ENCODE data around the gene ATXN10. TPM values are rescaled to one million over a fixed set of nuclear protein-coding genes. Genes with fewer than 3 reads are reported as not detected.
A peak's percentile ranks its signal among the peaks of the same experiment; 100 is the strongest.
"Not testable (repeated sequence)": the region's sequence is repeated elsewhere in the genome, so short reads cannot be mapped to it uniquely, and the experiment has no call there.

ATXN10 gene, protein sequence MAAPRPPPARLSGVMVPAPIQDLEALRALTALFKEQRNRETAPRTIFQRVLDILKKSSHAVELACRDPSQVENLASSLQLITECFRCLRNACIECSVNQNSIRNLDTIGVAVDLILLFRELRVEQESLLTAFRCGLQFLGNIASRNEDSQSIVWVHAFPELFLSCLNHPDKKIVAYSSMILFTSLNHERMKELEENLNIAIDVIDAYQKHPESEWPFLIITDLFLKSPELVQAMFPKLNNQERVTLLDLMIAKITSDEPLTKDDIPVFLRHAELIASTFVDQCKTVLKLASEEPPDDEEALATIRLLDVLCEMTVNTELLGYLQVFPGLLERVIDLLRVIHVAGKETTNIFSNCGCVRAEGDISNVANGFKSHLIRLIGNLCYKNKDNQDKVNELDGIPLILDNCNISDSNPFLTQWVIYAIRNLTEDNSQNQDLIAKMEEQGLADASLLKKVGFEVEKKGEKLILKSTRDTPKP
- 113 to 146 TPM (median 117 TPM) in 3 replicates for total RNA-seq
- long read RNA-seq, transcript ATXN10-201 (12 exons, 3,329 nt), result major isoform, 133 of 145 reads
- long read RNA-seq, partial matches to known transcripts, result 1 of 145 reads
- long read RNA-seq, other reads (novel, unspliced or antisense), result 11 of 145 reads

DNA sequence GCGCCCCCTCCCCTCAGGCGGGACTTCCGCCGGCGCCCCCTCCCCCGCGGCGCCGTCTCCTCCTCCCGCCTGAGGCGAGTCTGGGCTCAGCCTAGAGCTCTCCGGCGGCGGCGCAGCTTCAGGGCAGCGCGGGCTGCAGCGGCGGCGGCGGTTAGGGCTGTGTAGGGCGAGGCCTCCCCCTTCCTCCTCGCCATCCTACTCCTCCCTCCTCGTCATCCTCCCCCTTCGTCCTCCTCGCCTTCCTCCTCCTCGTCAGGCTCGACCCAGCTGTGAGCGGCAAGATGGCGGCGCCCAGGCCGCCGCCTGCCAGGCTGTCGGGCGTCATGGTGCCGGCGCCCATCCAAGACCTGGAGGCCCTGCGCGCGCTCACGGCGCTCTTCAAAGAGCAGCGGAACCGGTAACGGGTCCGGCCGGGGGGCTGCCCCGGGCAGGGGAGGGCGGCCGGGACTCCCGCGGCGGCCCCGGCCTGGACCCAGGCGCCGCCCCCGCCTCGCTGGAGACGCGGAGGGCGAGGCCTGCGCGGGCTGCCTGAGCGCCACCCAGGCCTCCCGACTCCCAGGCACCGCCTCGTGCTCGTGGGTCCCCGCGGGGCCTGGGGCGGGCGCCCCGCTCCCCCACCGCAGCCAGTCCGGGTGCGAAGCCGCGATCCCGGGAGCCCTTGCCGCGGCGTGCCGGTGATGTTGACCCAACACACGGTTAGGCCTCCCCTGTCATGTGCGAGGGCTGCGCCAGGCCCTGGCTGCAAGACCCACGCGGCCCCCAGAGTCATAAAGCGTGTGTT is at the start of gene ATXN10:
Gene ATXN10, plus strand, starts transcription at position 52 of the 781 bp plus-strand sequence. Its CDS starts 230 bp downstream, at position 282.
- DNase-seq (ENCODE audit: low spot score), result peak; percentile 94
- H3K9me3 Mint-ChIP-seq (ENCODE audit: low read depth), result no peaks in the 10 kb centered on the region
- H3K4me3 Mint-ChIP-seq (ENCODE audit: unreplicated experiment), result peak within 1 kb of the TSS; percentile 90
- H3K27me3 Mint-ChIP-seq (ENCODE audit: low read depth), result peaks cover 3% of the 10 kb centered on the region
- peak within 1 kb of the TSS; percentile 92 for H3K27ac Mint-ChIP-seq (ENCODE audit: unreplicated experiment)
- peaks cover 45% of the 10 kb centered on the region for H3K4me1 Mint-ChIP-seq (ENCODE audit: low read depth)
- H3K36me3 Mint-ChIP-seq (ENCODE audit: low read depth), result no peaks in the 10 kb centered on the region
- TF ChIP-seq, protein P1, sequence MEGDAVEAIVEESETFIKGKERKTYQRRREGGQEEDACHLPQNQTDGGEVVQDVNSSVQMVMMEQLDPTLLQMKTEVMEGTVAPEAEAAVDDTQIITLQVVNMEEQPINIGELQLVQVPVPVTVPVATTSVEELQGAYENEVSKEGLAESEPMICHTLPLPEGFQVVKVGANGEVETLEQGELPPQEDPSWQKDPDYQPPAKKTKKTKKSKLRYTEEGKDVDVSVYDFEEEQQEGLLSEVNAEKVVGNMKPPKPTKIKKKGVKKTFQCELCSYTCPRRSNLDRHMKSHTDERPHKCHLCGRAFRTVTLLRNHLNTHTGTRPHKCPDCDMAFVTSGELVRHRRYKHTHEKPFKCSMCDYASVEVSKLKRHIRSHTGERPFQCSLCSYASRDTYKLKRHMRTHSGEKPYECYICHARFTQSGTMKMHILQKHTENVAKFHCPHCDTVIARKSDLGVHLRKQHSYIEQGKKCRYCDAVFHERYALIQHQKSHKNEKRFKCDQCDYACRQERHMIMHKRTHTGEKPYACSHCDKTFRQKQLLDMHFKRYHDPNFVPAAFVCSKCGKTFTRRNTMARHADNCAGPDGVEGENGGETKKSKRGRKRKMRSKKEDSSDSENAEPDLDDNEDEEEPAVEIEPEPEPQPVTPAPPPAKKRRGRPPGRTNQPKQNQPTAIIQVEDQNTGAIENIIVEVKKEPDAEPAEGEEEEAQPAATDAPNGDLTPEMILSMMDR (IDR thresholded peaks at IDR 0.05), result no peak

DNA sequence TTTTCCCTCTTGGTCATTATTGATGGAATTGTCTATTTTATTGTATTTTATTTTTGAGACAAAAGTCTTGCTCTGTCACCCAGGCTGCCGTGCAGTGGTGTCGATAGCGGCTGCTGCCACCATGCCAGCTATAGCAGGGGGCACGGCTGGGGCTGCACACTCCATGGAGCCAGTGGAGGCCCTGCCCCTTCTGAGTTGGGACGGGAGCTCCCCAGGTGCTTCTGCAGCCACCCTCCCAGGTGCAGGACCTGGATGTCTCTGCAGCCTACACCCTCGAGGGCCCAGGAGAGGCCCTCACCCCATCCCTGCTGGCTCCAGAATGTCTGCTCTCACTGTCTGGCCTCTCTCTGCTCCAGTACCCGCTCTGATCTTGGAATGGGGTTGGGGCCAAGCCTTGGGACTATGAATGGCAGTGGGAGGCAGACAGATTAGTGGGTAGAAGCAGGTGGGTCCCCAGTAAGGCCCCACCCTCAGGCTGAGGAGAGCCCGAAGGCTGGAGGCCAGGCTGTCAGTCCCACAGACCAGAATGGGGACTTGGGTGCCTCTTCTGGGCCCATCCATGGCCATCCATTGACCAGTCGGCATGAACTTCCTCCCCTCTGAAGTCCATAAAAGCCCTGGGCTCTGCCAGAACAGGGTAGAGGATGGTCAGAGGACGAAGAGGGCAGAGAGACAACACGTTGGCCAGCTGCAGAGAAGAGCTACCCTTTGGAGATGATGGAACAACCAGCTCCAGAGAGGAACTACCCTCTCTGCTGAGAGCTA is 49.6 kb upstream of the ATXN10 start:
- Mint-ChIP-seq H3K27me3 (ENCODE audit: low read depth) (peaks cover 4% of the 10 kb centered on the region), H3K27ac (ENCODE audit: unreplicated experiment) (no peak overlapping the region), H3K36me3 (ENCODE audit: low read depth) (no peaks in the 10 kb centered on the region), H3K4me1 (ENCODE audit: low read depth) (no peaks in the 10 kb centered on the region), H3K4me3 (ENCODE audit: unreplicated experiment) (no peak overlapping the region), H3K9me3 (ENCODE audit: low read depth) (peaks cover 5% of the 10 kb centered on the region)
- TF ChIP-seq, protein P1 (IDR thresholded peaks at IDR 0.05), result no peak
- DNase-seq (ENCODE audit: low spot score), result peak; percentile 73

DNA sequence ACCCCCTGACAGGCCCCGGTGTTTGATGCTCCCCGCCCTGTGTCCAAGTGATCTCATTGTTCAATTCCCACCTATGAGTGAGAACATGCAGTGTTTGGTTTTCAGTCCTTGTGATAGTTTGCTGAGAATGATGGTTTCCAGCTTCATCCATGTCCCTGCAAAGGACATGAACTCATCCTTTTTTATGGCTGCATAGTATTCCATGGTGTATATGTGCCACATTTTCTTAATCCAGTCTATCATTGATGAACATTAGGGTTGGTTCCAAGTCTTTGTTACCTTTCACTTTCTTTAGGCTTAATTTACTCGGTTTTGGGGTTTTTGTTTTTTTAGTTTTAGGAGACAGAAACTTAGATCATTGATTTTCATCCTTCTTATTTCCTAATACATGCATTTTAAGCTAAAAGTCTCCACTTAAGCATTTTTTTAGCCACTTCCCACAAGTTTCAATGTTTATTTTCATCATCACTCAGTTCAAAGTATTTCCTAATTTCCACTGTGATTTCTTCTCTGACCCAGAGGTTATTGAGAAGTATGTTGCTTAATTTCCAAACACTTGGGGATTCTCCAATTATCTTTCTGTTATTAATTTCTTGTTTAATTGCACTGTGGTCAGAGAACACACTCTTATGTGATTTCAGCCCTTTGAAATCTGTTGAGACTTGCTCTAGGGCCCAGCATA is 48.0 kb upstream of the ATXN10 start:
- not testable (repeated sequence) for H3K9me3 Mint-ChIP-seq (ENCODE audit: low read depth)

DNA sequence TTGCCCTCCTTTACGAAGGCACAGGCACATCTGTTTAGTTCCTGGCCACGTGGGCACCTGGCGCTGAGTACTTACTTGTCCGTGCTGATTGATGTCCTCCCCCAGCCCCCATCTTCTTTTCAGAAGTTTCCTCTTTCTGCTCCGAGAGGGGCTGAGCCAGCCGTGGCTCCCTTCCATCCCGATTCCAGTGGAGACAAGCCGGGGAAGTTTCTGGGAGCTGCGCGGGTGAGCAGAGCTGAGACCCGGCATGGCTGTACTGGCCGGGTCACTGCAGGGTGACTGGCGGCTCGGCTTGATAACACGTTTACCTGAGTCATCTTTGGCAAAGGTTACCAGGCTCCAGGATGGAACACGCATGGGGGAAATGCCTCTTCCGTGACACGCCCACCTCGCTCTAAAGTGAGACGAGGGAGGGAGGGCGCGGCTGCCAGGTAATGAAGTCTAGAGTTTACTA is 45.4 kb upstream of the ATXN10 start:
- Mint-ChIP-seq H3K27ac (ENCODE audit: unreplicated experiment) (no peak overlapping the region), H3K36me3 (ENCODE audit: low read depth) (peaks cover 3% of the 10 kb centered on the region)

More for the DNA sequence above, 48.0 kb upstream of the ATXN10 start:
- not testable (repeated sequence) for H3K4me1 Mint-ChIP-seq (ENCODE audit: low read depth); H3K36me3 Mint-ChIP-seq (ENCODE audit: low read depth); H3K27me3 Mint-ChIP-seq (ENCODE audit: low read depth); H3K4me3 Mint-ChIP-seq (ENCODE audit: unreplicated experiment); H3K27ac Mint-ChIP-seq (ENCODE audit: unreplicated experiment); DNase-seq (ENCODE audit: low spot score)

More for the DNA sequence above, 45.4 kb upstream of the ATXN10 start:
- TF ChIP-seq, protein P1 (IDR thresholded peaks at IDR 0.05), result no peak
- DNase-seq (ENCODE audit: low spot score), result peak; percentile 53
- Mint-ChIP-seq H3K4me1 (ENCODE audit: low read depth) (peaks cover 5% of the 10 kb centered on the region), H3K9me3 (ENCODE audit: low read depth) (no peaks in the 10 kb centered on the region), H3K27me3 (ENCODE audit: low read depth) (peaks cover 9% of the 10 kb centered on the region), H3K4me3 (ENCODE audit: unreplicated experiment) (no peak overlapping the region)
